Measurements from ENCODE around the gene CORO2A.

CORO2A gene

GRCh38 chr9:98105006-98105405 is 87.4 kb downstream of the CORO2A start:
- TF ChIP-seq, protein P1, sequence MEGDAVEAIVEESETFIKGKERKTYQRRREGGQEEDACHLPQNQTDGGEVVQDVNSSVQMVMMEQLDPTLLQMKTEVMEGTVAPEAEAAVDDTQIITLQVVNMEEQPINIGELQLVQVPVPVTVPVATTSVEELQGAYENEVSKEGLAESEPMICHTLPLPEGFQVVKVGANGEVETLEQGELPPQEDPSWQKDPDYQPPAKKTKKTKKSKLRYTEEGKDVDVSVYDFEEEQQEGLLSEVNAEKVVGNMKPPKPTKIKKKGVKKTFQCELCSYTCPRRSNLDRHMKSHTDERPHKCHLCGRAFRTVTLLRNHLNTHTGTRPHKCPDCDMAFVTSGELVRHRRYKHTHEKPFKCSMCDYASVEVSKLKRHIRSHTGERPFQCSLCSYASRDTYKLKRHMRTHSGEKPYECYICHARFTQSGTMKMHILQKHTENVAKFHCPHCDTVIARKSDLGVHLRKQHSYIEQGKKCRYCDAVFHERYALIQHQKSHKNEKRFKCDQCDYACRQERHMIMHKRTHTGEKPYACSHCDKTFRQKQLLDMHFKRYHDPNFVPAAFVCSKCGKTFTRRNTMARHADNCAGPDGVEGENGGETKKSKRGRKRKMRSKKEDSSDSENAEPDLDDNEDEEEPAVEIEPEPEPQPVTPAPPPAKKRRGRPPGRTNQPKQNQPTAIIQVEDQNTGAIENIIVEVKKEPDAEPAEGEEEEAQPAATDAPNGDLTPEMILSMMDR (IDR thresholded peaks at IDR 0.05; ENCODE audit: borderline replicate concordance, control extremely low read depth, extremely low read depth, insufficient read depth, missing control alignments) = no peak
- in situ Hi-C loops (cut with MboI; ENCODE audit: low sequenced_read_pairs, unreplicated experiment) = no loop called here

DNA sequence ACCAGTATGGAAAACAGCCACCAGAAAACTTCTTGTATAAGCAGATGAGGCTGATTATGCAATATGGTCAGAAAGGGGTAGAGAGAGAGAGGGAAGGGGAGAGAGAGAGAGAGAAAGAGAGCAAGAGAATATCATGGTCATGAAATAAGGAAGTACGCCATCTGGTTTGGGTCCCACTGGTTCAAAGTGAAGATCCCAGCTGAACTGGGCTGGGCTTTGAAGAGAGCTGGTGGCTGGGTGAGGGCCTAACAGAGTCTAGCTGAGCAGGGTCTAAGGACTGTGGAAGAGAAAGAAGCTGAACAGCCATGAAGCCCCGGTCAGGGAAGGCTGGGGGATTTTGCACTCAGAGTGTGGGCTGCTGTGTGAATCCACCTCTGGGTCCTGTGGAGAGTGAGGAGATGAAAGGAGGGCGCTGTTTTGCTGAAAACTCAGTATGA is 88.0 kb downstream of the CORO2A start:
- in situ Hi-C loops (cut with MboI; ENCODE audit: low sequenced_read_pairs, unreplicated experiment) = no loop called here
- TF ChIP-seq, protein P1 (IDR thresholded peaks at IDR 0.05; ENCODE audit: borderline replicate concordance, control extremely low read depth, extremely low read depth, insufficient read depth, missing control alignments) = no peak
- DNase-seq (ENCODE audit: low spot score) = peak; percentile 50

More at GRCh38 chr9:98105006-98105405, 87.4 kb downstream of the CORO2A start:
- DNase-seq (ENCODE audit: low spot score) = no peak

- TF ChIP-seq, protein P1 (IDR thresholded peaks at IDR 0.05; ENCODE audit: borderline replicate concordance, control extremely low read depth, extremely low read depth, insufficient read depth, missing control alignments) = no peak
- in situ Hi-C loops (cut with MboI; ENCODE audit: low sequenced_read_pairs, unreplicated experiment) = no loop called here
- DNase-seq (ENCODE audit: low spot score) = peak; percentile 83
Measured at GRCh38 chr9:98101868-98102273, 90.6 kb downstream of the CORO2A start.

DNA sequence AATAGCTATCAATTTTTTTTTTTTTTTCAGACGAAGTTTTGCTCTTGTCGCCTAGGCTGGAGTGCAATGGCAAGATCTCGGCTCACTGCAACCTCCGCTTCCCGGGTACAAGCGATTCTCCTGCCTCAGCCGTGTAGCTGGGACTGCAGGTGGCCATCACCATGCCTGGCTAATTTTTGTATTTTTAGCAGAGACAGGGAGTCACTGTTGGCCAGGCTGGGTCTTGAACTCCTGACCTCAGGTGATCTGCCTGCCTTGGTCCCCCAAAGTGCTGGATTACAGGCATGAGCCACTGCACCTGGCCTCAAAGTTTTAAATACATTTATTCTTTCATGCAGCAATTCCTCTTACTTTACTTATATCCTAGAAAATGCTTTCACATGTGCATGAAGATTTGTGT is 91.0 kb downstream of the CORO2A start:
- no peak for DNase-seq (ENCODE audit: low spot score)
- TF ChIP-seq, protein P1 (IDR thresholded peaks at IDR 0.05; ENCODE audit: borderline replicate concordance, control extremely low read depth, extremely low read depth, insufficient read depth, missing control alignments) = no peak
- in situ Hi-C loops (cut with MboI; ENCODE audit: low sequenced_read_pairs, unreplicated experiment) = no loop called here

DNA sequence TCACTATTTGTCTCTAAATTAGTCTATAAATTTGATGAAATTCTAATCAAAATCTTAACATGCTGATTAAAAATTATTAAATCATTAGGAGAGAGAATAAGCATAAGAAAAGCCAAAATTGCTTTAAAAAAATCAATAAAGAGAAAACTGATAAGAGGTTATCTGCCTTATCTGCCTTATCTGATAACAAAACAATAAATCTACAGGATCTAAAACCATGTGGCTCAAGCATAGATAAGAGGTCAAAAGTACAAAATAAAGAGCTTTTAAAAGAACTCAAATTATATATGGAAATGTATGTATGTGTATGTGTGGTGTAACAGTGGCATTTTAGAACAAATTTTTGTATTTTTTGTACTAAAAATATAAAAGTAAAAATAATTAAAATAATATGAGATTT is 92.0 kb downstream of the CORO2A start:
- TF ChIP-seq, protein P1 (IDR thresholded peaks at IDR 0.05; ENCODE audit: borderline replicate concordance, control extremely low read depth, extremely low read depth, insufficient read depth, missing control alignments) = no peak
- no peak for DNase-seq (ENCODE audit: low spot score)
- in situ Hi-C loops (cut with MboI; ENCODE audit: low sequenced_read_pairs, unreplicated experiment) = no loop called here

GRCh38 chr9:98099898-98100297 is 92.5 kb downstream of the CORO2A start:
- DNase-seq (ENCODE audit: low spot score) = no peak
- in situ Hi-C loops (cut with MboI; ENCODE audit: low sequenced_read_pairs, unreplicated experiment) = no loop called here
- TF ChIP-seq, protein P1 (IDR thresholded peaks at IDR 0.05; ENCODE audit: borderline replicate concordance, control extremely low read depth, extremely low read depth, insufficient read depth, missing control alignments) = no peak

DNA sequence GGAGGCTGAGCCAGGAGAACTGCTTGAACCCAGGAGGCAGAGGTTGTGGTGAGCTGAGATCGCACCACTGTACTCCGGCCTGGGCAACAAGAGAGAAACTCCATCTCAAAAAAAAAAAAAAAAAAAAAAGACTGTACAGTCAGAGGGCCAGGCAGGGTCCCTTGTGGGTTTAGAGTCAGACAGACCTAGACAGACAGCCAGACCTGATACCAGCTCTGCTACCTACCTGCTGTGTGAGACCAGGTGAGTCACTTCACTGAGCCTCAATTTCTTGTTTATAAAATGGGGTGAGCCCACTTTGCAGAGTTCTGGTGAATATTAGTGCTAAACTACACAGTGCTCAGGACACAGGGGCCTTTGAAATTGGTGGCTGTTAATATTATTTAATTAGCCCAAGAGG is 93.1 kb downstream of the CORO2A start:
- in situ Hi-C loops (cut with MboI; ENCODE audit: low sequenced_read_pairs, unreplicated experiment) = no loop called here
- TF ChIP-seq, protein P1 (IDR thresholded peaks at IDR 0.05; ENCODE audit: borderline replicate concordance, control extremely low read depth, extremely low read depth, insufficient read depth, missing control alignments) = no peak
- no peak for DNase-seq (ENCODE audit: low spot score)

Measured in GM13976 (cell line).